AG09309 (cell line): ENCODE results near the gene EBI3.
"Not testable (repeated sequence)": the region's sequence is repeated elsewhere in the genome, so short reads cannot be mapped to it uniquely, and the experiment has no call there.

ENCODE experiments used
- DNase-seq: peaks from one replicate; pipeline ENCODE4 v3.0.0-alpha.2; 2010; ENCODE audit warnings: low read depth
- H3K4me3 ChIP-seq: 2 replicates; pipeline ENCODE4 v1.5.1; 2011; ENCODE audit warnings: mild to moderate bottlenecking, low read depth, low read length, moderate library complexity; ENCODE audit not compliant: control insufficient read depth
- CTCF ChIP-seq: IDR thresholded peaks from 2 replicates; pipeline ENCODE4 v1.5.1; 2011; ENCODE audit warnings: mild to moderate bottlenecking, low read depth, low read length, inconsistent platforms; ENCODE audit not compliant: insufficient read depth, control insufficient read depth; ENCODE audit errors: missing control alignments

The EBI3 gene

GRCh38 chr19:4284974-4285373 lies 55.7 kb downstream of the EBI3 start:
- H3K4me3 ChIP-seq, result no peak overlapping the region
- DNase-seq, result no peak
- no peak for TF ChIP-seq CTCF

GRCh38 chr19:4286141-4286540 lies 56.8 kb downstream of the EBI3 start:
- not testable (repeated sequence) for H3K4me3 ChIP-seq, DNase-seq
